ENCODE measurements around the gene FNDC11.
"Not testable (repeated sequence)": the region's sequence is repeated elsewhere in the genome, so short reads cannot be mapped to it uniquely, and the experiment has no call there.

FNDC11 gene

DNA sequence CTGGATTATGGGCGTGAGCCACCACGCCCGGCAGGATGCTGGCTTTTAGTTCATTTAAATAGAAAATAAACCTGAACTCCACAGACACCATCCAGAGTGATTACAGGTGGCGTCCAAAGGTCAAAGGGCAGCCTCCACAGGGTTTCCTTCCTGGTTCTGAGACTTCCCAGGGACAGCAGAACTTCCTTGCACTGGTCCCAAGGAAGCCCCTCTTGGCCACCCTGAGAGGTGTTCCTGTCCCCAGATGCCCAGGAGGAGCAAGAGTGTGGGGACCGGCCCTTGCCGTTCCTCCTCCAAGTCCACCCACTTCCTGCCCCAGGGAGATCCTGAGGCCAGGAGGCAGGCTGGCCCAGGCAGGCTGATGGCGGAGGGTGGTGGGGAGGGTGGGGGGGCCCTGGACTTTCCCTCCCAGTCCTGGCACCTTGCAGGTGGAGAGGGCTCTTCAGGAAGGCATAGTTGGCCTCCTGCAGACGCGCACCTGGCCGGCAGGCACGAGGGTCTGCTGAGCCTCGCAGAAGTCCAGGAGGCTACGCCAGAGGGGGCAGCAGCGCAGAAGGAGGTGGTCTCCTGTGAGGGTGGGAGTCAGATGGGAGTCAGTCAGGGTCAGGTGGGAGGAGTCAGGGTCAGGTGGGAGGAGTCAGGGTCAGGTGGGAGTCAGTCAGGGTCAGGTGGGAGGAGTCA, 5.0 kb downstream of the FNDC11 start:
- H3K4me3 ChIP-seq (ENCODE audit: low read depth, low read length): no peak overlapping the region
- no peak overlapping the region for H3K27ac ChIP-seq (ENCODE audit: low read depth, low read length)
- no peaks in the 10 kb centered on the region for H3K27me3 ChIP-seq (ENCODE audit: control insufficient read depth, insufficient read depth, low read length)
- H3K36me3 ChIP-seq (ENCODE audit: control insufficient read depth, insufficient read depth, low read length): peaks cover 7% of the 10 kb centered on the region
- no peaks in the 10 kb centered on the region for H3K9me3 ChIP-seq (ENCODE audit: control insufficient read depth, insufficient read depth, low read length)
- no peak overlapping the region for H3K9ac ChIP-seq (ENCODE audit: low read depth, low read length)
- peaks cover 5% of the 10 kb centered on the region; the same call in 1 of the 2 replicates for H3K4me1 ChIP-seq (ENCODE audit: control insufficient read depth, insufficient read depth, low read length)

DNA sequence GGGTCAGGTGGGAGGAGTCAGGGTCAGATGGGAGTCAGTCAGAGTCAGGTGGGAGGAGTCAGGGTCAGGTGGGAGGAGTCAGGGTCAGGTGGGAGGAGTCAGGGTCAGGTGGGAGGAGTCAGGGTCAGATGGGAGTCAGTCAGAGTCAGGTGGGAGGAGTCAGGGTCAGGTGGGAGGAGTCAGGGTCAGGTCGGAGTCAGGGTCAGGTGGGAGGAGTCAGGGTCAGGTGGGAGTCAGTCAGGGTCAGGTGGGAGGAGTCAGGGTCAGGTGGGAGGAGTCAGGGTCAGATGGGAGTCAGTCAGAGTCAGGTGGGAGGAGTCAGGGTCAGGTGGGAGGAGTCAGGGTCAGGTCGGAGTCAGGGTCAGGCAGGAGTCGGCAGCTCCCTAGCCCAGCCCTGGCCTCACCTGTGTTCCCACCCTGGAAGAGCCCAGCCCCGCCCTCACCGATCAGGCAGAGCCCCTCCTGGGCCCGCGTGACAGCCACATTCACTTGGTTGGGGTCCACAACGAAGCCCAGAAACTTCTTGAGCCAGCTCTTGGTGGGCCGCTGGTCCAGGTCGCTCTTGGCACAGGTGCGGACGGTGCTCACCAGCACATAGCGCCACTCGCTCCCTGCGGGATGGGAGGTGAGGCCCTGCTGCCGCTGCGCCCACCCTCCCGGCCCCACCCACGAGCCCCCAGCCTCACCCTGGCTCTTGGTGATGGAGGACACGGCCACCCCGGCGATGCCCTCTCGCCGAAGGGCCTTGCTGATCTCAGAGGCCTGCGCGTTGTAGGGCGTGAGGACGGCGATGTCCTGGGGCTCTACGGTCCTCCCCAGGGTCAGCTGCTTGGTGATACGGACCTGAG, 5.8 kb downstream of the FNDC11 start:
- H3K27ac ChIP-seq (ENCODE audit: low read depth, low read length); H3K27me3 ChIP-seq (ENCODE audit: control insufficient read depth, insufficient read depth, low read length): not testable (repeated sequence)

DNA sequence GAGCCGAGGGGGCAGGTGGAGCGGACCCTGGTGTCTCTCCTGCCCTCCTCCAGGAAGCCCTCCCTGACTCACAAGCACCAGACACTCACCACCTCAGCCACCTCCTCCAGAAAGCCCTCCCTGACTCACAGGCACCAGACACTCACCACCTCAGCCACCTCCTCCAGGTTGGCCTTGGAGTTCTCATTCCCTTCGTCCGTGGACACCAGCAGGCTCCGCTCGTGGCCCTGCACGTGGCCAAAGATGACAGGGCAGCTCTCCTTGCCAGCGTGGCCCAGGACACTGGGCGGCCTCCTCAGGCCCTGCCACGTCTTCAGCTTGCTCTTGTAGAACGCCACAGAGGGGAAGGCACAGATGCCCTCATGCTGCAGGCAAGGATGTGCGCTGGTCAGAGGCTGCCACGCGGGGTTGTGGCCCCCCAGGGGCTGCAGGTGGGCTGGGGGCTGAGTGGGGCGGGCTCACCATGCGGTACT, 6.4 kb downstream of the FNDC11 start:
- Histone ChIP-seq H3K4me1 (ENCODE audit: control insufficient read depth, insufficient read depth, low read length) (no peaks in the 10 kb centered on the region; the same call in 1 of the 2 replicates), H3K27ac (ENCODE audit: low read depth, low read length) (no peak overlapping the region), H3K9me3 (ENCODE audit: control insufficient read depth, insufficient read depth, low read length) (no peaks in the 10 kb centered on the region), H3K9ac (ENCODE audit: low read depth, low read length) (no peak overlapping the region), H3K4me3 (ENCODE audit: low read depth, low read length) (no peak overlapping the region), H3K36me3 (ENCODE audit: control insufficient read depth, insufficient read depth, low read length) (peaks cover 7% of the 10 kb centered on the region), H3K27me3 (ENCODE audit: control insufficient read depth, insufficient read depth, low read length) (no peaks in the 10 kb centered on the region)

More for the DNA sequence above, 5.8 kb downstream of the FNDC11 start:
- not testable (repeated sequence) for H3K36me3 ChIP-seq (ENCODE audit: control insufficient read depth, insufficient read depth, low read length); H3K9ac ChIP-seq (ENCODE audit: low read depth, low read length); H3K4me3 ChIP-seq (ENCODE audit: low read depth, low read length); H3K4me1 ChIP-seq (ENCODE audit: control insufficient read depth, insufficient read depth, low read length); H3K9me3 ChIP-seq (ENCODE audit: control insufficient read depth, insufficient read depth, low read length)

DNA sequence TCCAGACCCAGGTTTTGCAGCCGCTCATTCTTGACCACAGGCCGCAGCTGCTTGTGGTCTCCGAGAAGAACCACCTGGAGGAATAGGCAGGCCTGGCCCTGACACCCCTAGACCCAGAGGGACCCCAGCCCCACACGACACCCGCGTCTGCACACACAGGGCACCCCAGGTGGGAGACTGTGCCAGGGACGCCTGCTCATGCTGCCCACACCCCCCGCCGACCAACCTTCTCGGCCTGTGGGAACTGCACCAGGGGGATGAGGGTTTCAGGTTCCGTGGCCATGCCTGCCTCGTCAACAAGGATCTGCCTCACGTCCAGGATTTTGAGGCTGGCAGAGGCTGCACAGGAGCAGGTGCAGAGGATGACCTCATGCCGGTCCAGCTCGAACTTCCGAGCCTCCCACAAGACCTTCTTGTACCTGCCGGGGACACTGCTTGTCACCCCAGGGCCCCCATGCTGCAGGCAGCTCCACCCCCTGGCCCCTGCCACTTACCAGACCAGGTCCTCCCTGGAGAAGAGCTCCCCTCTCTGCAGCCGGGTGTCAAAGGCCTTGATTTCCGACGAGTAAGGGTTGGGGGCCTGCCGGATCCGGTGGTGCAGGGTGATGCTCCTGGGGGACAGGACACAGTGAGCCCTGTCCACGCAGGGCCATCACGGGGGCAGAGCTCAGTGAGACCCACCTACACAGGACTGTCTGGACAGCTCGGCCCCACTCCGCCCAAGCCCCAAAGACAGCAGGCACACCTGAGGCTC, 7.1 kb downstream of the FNDC11 start:
- Histone ChIP-seq H3K27me3 (ENCODE audit: control insufficient read depth, insufficient read depth, low read length) (no peaks in the 10 kb centered on the region), H3K4me3 (ENCODE audit: low read depth, low read length) (no peak overlapping the region), H3K9ac (ENCODE audit: low read depth, low read length) (no peak overlapping the region), H3K36me3 (ENCODE audit: control insufficient read depth, insufficient read depth, low read length) (peaks cover 7% of the 10 kb centered on the region), H3K27ac (ENCODE audit: low read depth, low read length) (no peak overlapping the region), H3K9me3 (ENCODE audit: control insufficient read depth, insufficient read depth, low read length) (no peaks in the 10 kb centered on the region), H3K4me1 (ENCODE audit: control insufficient read depth, insufficient read depth, low read length) (no peaks in the 10 kb centered on the region; the same call in 1 of the 2 replicates)

DNA sequence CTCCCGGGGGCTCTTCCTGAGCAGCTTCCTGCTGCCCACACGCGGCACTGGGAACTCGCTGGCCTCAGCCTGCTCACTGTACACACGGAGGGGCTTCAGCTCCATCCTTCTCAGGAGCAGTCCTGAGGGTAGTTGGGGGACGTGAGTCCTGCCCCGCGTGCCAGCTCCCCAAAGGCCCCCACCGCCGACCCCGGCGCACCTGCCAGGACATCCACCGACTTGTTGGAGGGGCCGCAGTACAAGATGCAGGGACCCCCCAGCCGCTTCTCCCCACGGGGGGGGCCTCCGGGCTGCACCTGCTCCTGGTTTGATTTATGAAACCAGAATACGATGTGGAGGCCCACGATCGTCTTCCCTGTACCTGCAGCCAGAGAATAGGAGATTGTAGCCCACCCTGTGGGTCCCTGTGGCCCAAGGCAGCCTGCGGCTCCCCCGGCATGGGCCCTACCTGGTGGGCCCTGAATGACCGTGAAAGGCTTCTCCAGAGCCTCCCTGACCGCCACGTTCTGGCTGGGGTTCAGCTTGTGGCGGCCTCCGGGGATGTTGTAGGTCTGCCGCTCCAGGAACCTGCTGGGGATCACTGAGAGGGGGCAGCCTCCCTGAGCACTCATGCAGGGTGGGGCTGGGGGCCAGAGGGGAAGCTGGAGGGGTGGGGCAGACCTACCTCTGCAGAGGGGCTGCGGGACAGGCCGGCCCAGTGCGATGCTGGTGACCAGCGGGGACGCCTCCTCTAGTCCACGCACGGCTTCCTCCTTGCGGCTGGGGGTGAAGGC, 7.9 kb downstream of the FNDC11 start:
- H3K27ac ChIP-seq (ENCODE audit: low read depth, low read length): no peak overlapping the region
- H3K27me3 ChIP-seq (ENCODE audit: control insufficient read depth, insufficient read depth, low read length): no peaks in the 10 kb centered on the region
- H3K4me3 ChIP-seq (ENCODE audit: low read depth, low read length): no peak overlapping the region
- H3K36me3 ChIP-seq (ENCODE audit: control insufficient read depth, insufficient read depth, low read length): peaks cover 7% of the 10 kb centered on the region
- H3K9ac ChIP-seq (ENCODE audit: low read depth, low read length): no peak overlapping the region
- no peaks in the 10 kb centered on the region for H3K9me3 ChIP-seq (ENCODE audit: control insufficient read depth, insufficient read depth, low read length)
- H3K4me1 ChIP-seq (ENCODE audit: control insufficient read depth, insufficient read depth, low read length): no peaks in the 10 kb centered on the region; the same call in 1 of the 2 replicates

DNA sequence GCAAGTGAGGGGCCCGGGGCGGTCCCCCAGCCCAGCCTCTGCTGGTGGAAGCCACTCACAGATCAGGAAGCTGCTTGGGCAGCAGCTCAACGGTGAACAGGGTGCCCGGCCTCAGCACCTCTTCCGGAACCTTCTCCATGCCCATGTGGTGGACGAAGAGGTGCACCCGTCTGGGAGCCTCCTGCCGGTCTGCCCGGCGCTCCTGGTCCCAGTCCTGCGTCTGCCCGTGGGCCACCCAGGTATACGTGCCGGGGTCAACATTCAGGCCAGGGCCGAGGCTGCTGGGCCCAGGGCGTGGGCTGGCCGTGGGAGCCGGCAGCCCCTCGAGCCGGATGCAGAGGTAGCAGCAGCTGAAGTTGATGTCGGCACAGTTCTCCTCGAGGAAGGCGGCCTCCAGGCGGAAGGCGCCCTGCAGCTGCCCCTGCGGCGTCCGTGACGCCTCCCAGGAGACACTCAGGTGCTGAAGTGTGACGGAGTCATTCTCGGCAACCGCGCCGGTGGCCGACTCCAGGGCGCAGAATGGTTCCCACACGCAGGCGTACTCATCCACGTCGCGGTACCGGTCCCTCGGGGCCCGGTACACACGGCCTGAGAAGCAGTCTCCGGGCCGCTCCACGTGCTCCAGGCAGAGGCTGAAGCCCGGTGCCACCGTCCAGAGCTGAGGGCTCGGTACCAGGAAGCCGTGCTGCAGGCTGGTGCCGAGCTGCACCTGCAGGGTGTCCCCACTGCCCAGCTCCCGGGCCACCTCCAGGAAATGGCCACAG, 8.7 kb downstream of the FNDC11 start:
- no peak overlapping the region for H3K9ac ChIP-seq (ENCODE audit: low read depth, low read length)
- no peaks in the 10 kb centered on the region for H3K4me1 ChIP-seq (ENCODE audit: control insufficient read depth, insufficient read depth, low read length)
- no peak overlapping the region for H3K4me3 ChIP-seq (ENCODE audit: low read depth, low read length)
- no peaks in the 10 kb centered on the region for H3K27me3 ChIP-seq (ENCODE audit: control insufficient read depth, insufficient read depth, low read length)
- no peak overlapping the region for H3K27ac ChIP-seq (ENCODE audit: low read depth, low read length)
- peaks cover 7% of the 10 kb centered on the region for H3K36me3 ChIP-seq (ENCODE audit: control insufficient read depth, insufficient read depth, low read length)
- no peaks in the 10 kb centered on the region for H3K9me3 ChIP-seq (ENCODE audit: control insufficient read depth, insufficient read depth, low read length)

DNA sequence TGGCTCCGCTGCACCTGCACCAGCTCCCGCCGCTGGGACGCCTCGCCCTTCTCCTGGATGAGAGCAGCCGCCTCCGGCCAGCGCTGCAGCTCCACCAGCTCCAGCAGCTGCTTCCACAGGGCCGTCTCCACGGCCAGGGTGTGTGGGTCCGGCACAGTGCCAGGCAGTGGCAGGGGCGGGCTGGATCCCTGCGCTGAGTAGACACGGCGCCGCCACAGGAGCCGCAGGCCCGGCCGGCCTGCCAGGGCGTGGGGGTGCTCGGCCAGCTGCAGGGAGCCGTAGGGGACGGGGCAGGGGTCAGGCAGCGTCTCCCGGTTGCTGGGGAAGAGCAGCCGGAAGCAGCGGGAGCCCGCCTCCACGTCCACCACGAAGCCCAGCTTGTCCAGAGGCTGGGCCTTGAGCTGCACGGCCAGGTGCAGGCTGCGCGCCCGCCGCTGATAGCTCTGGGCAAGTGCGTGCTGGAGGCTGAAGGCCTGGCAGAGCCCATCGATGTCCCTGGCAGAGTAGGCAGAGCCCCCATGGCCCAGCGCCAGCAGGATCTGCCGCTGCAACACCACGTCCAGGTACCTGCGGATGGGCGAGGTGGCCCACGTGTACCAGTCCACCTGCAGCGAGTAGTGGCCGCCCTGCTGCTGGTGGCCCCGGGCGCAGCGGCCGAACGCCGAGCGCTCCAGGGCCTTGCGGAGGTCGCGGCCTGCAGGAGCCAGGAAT, 9.4 kb downstream of the FNDC11 start:
- H3K27me3 ChIP-seq (ENCODE audit: control insufficient read depth, insufficient read depth, low read length): no peaks in the 10 kb centered on the region
- H3K4me3 ChIP-seq (ENCODE audit: low read depth, low read length): no peak overlapping the region
- no peak overlapping the region for H3K9ac ChIP-seq (ENCODE audit: low read depth, low read length)
- no peaks in the 10 kb centered on the region for H3K9me3 ChIP-seq (ENCODE audit: control insufficient read depth, insufficient read depth, low read length)
- no peaks in the 10 kb centered on the region for H3K4me1 ChIP-seq (ENCODE audit: control insufficient read depth, insufficient read depth, low read length)
- H3K27ac ChIP-seq (ENCODE audit: low read depth, low read length): no peak overlapping the region
- H3K36me3 ChIP-seq (ENCODE audit: control insufficient read depth, insufficient read depth, low read length): peaks cover 7% of the 10 kb centered on the region

DNA sequence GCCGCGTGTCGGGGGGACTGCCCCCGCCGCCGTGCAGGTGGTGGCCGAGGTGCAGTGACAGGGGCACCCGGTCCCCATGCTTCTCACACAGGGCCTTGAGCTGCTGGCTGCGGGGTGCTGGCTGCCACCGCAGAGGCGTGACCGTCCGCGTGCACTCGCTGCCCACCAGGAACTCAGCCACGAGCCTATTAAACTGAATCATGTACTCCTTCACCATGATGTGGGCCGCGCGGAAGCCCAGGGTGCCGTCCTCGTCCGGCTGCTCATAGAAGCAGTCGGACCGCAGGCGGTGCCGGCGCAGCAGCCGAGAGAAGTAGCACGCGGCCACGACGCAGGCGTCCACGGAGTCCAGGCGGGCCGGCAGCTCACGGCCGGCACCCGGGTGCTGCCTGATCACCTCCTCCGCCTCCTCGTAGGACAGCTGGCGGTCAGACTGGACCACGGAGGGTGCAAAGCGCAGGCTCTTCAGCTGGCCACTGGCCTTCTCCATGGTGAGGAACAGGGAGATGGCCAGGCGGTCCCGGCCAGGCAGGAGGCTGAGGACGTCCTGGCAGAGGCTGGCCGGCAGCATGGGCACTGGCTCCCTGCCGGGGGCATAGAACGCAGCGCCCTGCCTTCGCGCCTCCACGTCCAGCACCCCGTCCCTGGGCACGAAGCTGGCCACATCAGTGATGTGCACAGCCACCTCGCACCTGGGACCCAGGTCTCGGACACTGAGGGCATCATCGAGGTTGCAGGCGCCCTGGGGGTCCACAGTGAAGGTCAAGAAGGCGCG, 10.3 kb downstream of the FNDC11 start:
- Histone ChIP-seq H3K9me3 (ENCODE audit: control insufficient read depth, insufficient read depth, low read length) (no peaks in the 10 kb centered on the region), H3K9ac (ENCODE audit: low read depth, low read length) (no peak overlapping the region), H3K4me1 (ENCODE audit: control insufficient read depth, insufficient read depth, low read length) (no peaks in the 10 kb centered on the region)

DNA sequence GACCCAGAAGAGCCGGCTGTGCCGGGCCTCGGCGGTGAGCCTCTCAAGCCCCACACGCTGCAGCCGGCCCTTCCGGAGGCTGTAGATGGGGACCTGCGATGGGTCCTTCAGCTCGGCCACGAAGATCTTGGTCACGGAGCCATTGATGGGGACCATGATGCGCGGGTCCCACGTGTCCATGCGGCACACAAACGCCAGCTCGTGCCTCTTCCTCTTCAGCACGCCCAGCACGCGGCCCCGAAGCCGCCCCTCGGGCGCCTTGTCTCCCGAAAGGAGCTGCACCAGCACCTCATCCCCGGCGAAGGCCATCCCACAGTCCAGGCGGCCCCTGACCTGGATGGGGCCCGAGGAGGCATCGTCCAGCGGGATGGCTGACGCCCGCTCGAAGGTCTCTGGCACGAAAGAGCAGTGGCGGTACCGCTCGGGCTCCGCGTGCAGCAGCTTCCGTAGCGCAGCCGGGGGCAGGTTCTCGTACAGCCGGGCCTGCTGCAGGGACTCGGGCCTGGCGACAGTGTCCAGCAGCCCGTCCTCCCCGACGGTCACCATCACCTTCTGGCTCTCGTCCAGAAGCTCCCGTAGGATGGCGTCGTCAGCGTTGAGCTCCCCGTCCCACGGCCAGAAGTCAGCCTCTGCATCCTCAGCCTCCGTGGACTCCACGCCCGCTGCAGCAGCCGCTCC, 11.2 kb downstream of the FNDC11 start:
- H3K9ac ChIP-seq (ENCODE audit: low read depth, low read length): no peak overlapping the region
- H3K4me1 ChIP-seq (ENCODE audit: control insufficient read depth, insufficient read depth, low read length): no peaks in the 10 kb centered on the region
- H3K27ac ChIP-seq (ENCODE audit: low read depth, low read length): no peak overlapping the region
- no peaks in the 10 kb centered on the region for H3K27me3 ChIP-seq (ENCODE audit: control insufficient read depth, insufficient read depth, low read length)
- H3K4me3 ChIP-seq (ENCODE audit: low read depth, low read length): no peak overlapping the region
- peaks cover 6% of the 10 kb centered on the region for H3K36me3 ChIP-seq (ENCODE audit: control insufficient read depth, insufficient read depth, low read length)
- H3K9me3 ChIP-seq (ENCODE audit: control insufficient read depth, insufficient read depth, low read length): no peaks in the 10 kb centered on the region

More for the DNA sequence above, 10.3 kb downstream of the FNDC11 start:
- peaks cover 7% of the 10 kb centered on the region for H3K36me3 ChIP-seq (ENCODE audit: control insufficient read depth, insufficient read depth, low read length)
- H3K27me3 ChIP-seq (ENCODE audit: control insufficient read depth, insufficient read depth, low read length): no peaks in the 10 kb centered on the region
- no peak overlapping the region for H3K4me3 ChIP-seq (ENCODE audit: low read depth, low read length)
- no peak overlapping the region for H3K27ac ChIP-seq (ENCODE audit: low read depth, low read length)

Measured in HUES48 (cell line).